GM18951 (cell line): ENCODE data around the gene PKNOX2.

Source experiments
- POLR2A ChIP-seq: IDR thresholded peaks from 4 replicates; pipeline ENCODE4 v1.6.1; 2011; ENCODE audit warnings: mild to moderate bottlenecking; ENCODE audit not compliant: insufficient read length, insufficient read depth; ENCODE audit errors: extremely low read depth
- in situ Hi-C: fragments of 300-500 bp; cut with MboI; formaldehyde crosslinking; loops from one replicate; pipeline ENCODE4 v1.12.0; 2022; ENCODE audit warnings: low sequenced_read_pairs, mixed read lengths, inconsistent platforms; ENCODE audit not compliant: unreplicated experiment

The PKNOX2 gene

GRCh38 chr11:125258291-125259032 is 93.9 kb downstream of the PKNOX2 start:
- TF ChIP-seq POLR2A: no peak
- in situ Hi-C loops: no loop called here

DNA sequence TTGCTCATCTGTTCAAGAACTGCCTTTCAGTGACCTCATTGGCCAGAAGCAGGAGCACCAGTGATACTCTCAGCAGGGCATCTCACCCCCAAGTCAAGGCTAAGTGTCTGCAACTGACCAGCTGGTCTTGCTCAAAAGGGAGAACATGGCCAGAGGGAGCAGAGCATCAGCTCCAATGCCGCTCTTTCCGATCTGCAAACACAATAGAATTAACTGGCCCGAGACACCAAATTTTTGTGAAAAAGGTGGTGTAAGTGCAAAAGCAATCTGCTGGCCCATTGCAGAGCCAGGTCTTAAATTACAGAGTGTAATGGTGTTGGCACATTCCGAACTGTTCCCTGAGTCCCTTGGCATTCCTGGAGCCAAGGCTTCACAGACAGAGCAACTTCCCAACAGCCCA is 97.0 kb downstream of the PKNOX2 start:
- no peak for TF ChIP-seq POLR2A
- in situ Hi-C loops: no loop called here

- in situ Hi-C loops: no loop called here
- TF ChIP-seq POLR2A: no peak
Measured at GRCh38 chr11:125262194-125262829, 97.8 kb downstream of the PKNOX2 start.

DNA sequence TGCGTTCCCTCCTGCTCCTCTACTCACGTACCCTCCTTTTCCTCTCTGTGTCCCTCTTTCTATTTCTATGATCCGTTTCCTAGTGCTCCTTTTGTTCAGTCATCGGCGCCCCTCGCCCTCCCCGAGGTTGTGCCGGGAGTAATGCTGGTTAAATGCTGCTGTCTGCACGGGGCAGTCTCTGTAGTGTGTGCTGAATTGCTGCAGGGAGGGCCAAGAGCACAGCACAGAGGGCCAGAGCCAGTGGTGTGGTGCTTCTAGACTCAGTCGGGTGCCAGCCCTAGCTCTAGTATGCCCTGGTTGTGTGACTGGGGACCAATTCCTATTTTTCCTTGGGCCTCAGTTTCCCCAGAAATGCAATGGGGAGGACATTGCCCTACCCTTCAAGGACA is 98.3 kb downstream of the PKNOX2 start:
- no peak for TF ChIP-seq POLR2A

DNA sequence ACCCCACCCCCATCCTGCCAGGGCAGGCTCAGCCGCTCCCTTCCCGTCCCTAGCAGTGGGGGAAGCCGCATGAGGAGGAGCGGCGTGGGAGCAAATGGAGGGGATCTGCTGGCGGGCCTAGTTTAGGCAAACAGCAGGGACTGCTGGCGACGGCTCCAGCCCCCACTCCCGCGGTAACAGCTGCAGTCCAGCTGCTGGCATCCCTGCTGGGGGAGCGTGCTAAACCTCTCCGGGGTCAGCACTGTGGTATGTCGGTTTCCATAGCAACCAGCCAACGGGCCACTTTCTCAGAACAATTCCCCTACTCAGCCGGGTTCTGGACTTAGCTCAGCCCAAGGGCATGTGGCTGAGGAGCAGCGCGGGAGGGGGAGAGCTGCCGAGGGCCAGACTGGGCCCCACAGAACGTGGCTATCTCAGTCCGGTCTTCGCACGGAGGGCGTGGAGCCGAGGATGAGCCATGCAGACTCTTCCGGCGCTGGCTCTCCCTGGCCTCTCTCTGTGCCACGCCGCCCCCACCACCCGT is 98.8 kb downstream of the PKNOX2 start:
- in situ Hi-C loops: no loop called here
- TF ChIP-seq POLR2A: no peak

More for the DNA sequence above, 98.3 kb downstream of the PKNOX2 start:
- in situ Hi-C loops: no loop called here

GRCh38 chr11:125264100-125265022 is 99.8 kb downstream of the PKNOX2 start:
- no peak for TF ChIP-seq POLR2A
- in situ Hi-C loops: no loop called here

DNA sequence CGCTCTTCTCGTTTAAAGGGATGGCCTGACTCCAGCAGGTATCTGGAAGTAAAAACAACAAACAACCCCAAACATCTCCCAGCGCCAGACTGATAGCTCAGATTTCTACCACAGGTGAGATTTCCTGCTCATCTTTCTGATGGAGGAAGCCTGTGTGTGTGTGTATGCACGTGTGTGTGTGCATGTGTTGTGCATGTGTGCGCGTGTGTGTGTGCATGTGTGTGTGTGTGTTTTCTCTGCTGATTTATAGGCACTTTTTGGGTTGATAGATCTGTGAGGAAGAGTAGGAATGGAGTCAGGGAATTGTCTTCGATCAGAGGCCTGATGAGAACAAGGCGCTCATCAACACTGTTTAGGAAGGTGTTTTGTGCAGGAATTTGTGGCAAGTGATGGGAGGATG is 103.0 kb downstream of the PKNOX2 start:
- in situ Hi-C loops: no loop called here
- TF ChIP-seq POLR2A: no peak

DNA sequence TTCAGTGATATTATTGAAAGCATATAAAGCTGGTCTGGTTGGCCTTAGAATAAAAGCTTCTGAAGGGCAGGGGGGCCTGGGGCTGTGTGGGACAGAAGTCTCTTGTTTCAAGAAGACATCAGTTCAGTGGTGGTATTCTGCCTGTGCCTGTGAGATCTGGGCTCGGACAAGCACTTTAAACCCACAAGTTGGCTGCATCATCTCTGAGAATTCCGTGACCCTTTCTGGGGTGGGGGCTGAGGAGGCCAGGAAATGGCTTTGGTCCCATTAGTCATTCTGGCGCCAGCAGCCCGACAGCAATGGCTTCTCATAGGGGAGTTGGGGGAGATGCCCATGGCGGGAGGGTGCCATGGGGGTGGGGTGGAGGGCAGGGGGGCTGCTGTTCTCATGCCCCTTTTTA is 104.1 kb downstream of the PKNOX2 start:
- in situ Hi-C loops: no loop called here
- TF ChIP-seq POLR2A: no peak

GRCh38 chr11:125270106-125270505 is 105.6 kb downstream of the PKNOX2 start:
- no peak for TF ChIP-seq POLR2A
- in situ Hi-C loops: no loop called here

DNA sequence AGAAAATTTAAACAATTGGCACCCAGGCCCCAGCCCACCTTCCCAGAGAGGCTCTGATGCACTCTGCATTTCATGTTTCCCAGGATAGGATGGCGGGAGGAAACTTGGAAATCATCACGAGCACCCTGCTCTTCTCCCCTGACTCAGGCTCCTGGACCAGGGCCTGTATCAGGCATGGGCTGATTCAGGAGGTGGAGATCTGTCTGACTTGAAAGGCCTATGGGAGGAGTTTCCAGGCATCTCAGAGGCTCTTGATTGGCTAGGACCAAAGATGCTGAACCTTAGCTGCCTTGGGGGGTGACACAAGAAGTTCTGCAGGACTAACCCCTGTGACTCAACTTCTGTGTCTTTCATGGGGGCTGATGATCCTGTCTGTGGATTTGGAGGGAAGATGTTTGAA is 106.2 kb downstream of the PKNOX2 start:
- in situ Hi-C loops: no loop called here
- no peak for TF ChIP-seq POLR2A

DNA sequence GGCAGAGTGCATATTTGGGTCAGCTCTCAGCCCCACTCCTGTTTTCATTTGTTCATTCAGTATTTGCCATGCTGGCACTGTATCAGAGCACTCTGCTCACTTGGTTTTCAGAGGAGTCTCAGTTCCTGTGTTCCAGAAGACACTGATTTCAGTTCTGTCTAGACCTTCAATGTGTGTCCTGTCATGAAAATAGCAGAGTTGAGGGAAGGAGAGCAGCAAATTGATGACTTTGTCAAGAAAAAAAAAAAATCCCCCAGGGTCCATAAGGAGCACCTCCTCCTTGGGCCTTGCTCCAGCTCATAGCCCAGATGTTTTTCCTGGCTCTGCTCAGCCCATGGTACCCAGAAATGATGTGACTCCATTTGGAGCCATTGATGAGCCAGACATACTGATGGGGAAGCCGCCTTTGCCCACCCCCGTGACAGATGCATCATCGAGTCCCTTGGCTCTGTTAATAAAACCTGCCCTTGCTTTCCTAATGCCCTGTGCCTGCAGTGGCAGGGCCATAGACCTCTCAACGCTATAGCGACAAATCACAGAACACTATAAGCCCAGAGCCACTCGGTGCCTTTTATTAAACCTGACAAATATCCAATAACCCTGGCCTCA is 107.0 kb downstream of the PKNOX2 start:
- TF ChIP-seq POLR2A: no peak
- in situ Hi-C loops: no loop called here

GRCh38 chr11:125272092-125272491 is 107.5 kb downstream of the PKNOX2 start:
- in situ Hi-C loops: no loop called here
- TF ChIP-seq POLR2A: no peak

GRCh38 chr11:125272821-125273220 is 108.3 kb downstream of the PKNOX2 start:
- in situ Hi-C loops: no loop called here

More at GRCh38 chr11:125272821-125273220, 108.3 kb downstream of the PKNOX2 start:
- no peak for TF ChIP-seq POLR2A
